Measurements from ENCODE around the gene FAM24A.

FAM24A gene

GRCh38 chr10:122931088-122931906 lies 20.9 kb downstream of the FAM24A start:
- DNase-seq (ENCODE audit: low read depth): peak; percentile 19

- DNase-seq (ENCODE audit: low read depth): no peak
Measured at GRCh38 chr10:122939133-122939855, 28.9 kb downstream of the FAM24A start.

- peak; percentile 63 for DNase-seq (ENCODE audit: low read depth)
Measured at GRCh38 chr10:122939856-122940543, 29.6 kb downstream of the FAM24A start.

DNA sequence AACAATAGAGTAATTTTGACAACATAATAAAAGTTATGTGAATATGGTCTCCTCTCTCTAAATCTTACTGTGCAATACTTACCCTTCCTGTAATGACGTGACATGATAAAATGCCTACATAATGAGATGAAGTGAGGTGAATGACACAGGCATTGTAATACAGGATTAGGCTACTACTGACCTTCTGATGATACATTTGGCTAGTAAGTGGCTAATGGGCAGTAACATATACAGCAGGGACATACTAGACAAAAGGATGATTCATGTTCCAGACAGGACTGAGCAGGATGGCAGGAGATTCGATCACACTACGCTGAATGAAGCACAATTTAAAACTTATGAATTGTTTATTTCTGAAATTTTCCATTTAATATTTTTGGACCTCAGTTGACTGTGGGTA lies 38.9 kb downstream of the FAM24A start:
- DNase-seq (ENCODE audit: low read depth): no peak

DNA sequence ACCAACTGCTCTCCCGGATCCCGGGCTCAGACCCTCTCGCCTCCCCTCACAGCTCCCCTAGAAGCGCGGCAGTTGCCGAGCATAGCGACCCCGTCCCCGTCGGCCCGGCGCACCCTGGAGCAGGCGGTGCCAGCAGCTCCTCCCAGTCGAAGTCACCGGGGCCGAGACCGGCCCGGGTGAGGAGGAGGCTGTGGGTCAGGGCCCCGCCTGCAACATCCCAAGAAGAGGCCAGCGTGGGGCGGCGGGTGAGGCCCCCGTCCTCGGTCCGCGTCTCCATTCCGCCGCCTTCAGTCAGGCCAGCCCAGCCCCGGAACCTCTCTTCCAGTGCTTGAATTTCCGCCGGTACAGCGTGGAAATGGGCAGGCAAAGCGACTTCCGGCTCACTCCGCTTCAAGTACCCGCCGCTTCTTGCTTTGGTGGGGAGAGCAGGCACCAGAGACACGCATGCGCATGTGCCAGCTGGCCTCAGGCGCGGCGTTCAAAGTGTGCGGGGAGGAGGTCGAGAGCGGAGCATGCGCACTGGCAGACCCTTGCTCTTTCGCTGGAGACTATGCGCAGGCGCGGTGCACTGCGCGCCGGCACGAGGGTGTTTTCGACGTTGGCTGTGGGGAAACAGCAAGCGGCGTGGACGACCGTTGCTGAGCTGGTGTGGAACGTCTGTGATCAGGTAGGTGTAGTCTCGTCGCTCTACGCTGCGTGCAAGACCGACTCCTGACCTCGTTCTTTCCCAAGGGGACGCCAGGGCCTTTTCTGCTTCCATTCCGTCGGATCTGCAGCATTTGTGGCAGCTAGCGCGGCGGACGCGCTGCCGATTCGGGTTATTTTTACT lies 43.7 kb downstream of the FAM24A start, which contains the start of gene C10orf88:
C10orf88 (minus strand) TSS at position 326 of the 829 bp plus-strand sequence; CDS start at position 277, 49 bp downstream.
- DNase-seq (ENCODE audit: low read depth): peak; percentile 96

GRCh38 chr10:122954731-122955050 lies 44.3 kb downstream of the FAM24A start:
- no peak for DNase-seq (ENCODE audit: low read depth)

- DNase-seq (ENCODE audit: low read depth): no peak
Measured at GRCh38 chr10:122955892-122956291, 45.5 kb downstream of the FAM24A start.

DNA sequence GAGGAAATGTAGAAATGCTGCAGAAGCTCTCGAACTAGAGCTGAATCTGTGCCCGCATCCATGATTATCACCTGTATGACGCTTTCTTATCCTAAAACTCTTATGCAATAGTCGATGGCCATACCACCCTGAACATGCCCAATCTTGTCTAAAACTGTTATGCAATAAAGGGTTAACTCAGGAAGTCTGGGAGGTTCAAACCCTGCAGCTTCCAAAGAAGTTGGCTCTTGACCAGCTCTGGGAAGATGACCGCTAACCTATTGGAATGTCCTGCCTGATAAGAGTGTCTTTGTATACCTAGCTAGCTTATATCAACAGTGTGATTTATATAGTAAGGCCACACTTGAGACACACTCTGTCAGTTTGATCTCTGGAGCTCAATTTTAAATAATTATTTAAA lies 47.1 kb downstream of the FAM24A start:
- no peak for DNase-seq (ENCODE audit: low read depth)

GRCh38 chr10:122962405-122962804 lies 52.0 kb downstream of the FAM24A start:
- DNase-seq (ENCODE audit: low read depth): no peak
